Kidney tubule cell (primary cell): Measurements from ENCODE around the gene KRTAP10-12.

Experiments
- DNase-seq: peaks from one replicate; pipeline ENCODE4 v3.0.0-alpha.2; 2018; ENCODE audit warnings: low spot score

The KRTAP10-12 gene

GRCh38 chr21:44734026-44734745 is 37.2 kb downstream of the KRTAP10-12 start:
- no peak for DNase-seq

GRCh38 chr21:44734841-44735240 is 37.9 kb downstream of the KRTAP10-12 start:
- DNase-seq, result no peak

DNA sequence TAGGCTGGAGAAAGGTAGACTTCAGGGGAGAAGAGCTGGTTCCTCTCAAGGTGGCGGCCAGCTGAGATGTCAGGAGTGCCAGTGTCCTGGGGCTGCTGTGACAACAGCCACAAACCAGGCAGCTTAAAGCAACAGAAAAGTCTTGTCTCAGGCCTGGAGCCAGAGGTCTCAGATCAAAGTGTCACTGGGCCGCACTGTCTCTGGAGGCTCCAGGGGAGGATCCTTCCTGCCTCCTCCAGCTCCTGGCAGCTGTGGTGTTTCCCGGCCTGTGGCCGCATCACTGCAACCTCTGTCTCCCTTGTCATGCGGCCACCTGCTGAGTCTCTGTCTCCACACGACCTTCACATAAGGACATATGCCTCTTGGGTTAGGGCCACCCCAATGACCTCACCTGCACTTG is 38.8 kb downstream of the KRTAP10-12 start:
- DNase-seq, result no peak

DNA sequence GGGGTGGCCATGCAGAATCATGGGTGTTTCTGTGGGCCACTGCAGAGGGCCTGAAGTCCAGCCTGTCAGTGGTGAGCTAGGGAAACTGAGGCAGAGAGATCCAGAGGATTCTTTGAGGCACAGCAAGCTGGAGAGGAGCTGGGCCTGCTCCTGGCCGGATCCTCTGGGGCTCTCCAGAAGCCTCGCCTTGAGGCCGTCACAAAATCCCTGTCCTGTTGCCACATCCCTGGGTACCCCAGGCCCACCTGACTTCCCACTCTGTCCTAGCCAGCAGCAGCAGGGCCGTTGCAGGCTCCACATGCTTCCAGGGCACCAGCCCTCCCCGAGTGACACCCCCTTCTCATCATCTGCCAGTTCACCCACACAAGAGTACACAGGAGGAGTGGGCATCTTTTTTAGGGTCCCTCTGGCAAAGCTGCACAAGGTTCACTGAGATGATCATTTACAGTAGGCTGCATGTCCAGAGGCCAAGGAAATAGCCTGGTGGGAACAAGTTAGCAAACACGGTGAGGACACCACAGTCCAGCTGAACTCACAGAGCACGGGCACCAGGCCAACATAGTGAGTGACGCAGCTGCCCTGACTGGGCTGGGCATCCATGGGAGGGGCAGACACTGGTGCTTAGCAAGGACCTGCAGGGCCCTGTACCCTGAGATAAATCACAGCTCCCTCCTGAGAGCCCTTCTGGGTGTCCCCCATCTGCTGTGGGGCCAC is 39.5 kb downstream of the KRTAP10-12 start:
- DNase-seq, result no peak

DNA sequence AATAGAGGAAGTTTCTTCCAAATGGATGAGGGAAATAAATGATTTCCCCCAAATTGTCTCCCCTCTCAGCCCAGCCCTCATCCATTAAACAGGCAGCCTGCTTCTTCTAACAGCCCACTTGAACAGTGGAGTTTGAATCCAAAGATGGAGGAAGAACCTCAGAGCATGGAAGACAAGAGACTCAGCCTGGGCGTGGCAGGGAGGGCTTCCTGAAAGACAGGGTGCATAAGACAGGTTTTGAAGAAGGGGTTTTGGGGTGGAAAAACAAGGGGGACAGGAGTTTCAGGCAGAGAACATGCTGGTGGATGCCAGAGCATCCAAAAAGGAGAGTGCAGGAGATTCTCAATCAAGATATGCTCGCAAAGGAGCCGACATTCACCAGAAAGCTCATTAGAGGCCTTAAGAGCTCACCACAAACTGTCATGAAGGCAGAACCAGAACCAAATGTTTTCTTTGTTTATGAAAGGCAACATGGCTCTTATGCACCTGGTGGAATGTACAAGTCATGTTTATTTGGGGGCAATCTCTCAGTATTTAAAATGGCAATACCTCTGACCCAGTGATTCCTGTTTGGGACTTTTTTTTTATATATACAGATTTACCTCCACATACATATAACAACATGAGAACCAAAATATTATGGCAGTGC is 40.9 kb downstream of the KRTAP10-12 start:
- peak; percentile 13 for DNase-seq

DNA sequence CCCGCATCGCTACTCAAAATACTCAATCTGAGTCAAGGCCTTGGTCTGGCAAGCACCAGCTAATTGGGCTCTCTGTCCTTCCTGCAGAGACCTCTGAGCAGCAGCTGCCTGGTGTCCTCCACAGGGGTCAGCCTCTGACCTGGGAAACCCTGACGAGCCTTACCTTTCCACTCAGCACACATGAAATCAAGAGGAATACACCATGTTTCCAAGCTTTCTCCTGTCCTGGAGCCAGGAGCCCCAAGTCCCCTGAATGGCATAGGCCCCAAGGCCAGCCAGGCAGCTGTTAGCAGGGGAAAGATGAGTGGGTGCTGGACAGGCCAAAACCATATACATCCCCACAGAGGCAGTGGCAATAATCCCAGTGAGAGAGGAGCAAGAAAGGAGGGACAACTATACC is 41.6 kb downstream of the KRTAP10-12 start:
- DNase-seq, result no peak

- no peak for DNase-seq
These were observed 42.3 kb downstream of the KRTAP10-12 start for GRCh38 chr21:44739316-44739715.

GRCh38 chr21:44740742-44741141 is 43.8 kb downstream of the KRTAP10-12 start:
- no peak for DNase-seq

DNA sequence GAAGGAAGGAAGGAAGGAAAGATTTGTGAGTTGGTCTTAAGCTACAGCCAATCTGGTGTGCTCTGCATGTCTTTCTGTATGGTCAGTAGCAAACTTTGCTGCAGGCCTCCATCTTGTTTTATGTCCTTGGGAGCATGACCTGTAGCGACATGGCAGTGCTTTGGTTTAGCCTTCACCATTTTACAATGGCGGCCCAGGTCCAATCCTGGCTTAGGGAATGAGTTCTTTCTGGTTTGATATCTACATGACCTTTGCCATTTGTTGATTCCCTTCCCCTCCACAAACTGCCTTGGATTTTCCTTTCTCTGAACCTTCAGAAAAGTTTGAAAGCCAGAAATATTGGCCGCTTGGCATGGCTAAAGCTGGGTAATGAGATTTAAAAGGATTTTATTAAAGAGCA is 44.9 kb downstream of the KRTAP10-12 start:
- DNase-seq, result no peak

- DNase-seq, result peak; percentile 4
These were observed 45.6 kb downstream of the KRTAP10-12 start for GRCh38 chr21:44742418-44743153.
